Right renal pelvis (tissue), 4 donors: Measurements from ENCODE around the gene NDUFB11. TPM values are rescaled to one million over a fixed set of nuclear protein-coding genes. Genes with fewer than 3 reads are reported as not detected.

Source experiments
- DNase-seq, 4 donors: peaks; one replicate each; pipeline ENCODE4 v3.0.0-alpha.2; 2013; ENCODE audit warnings: low read depth in 4 of 4, low spot score in 3 of 4, missing footprints in 1 of 4
- polyA plus RNA-seq, 4 donors: library from polyadenylated mRNA; unstranded; fragments of 120-200 nt; gene quantifications; one replicate each; pipeline ENCODE4 v1.2.1, GENCODE V29; 2013; ENCODE audit not compliant: insufficient read length in 4 of 4

The NDUFB11 gene
- polyA plus RNA-seq, 4 donors = 98.4 to 117 (median 107) TPM

GRCh38 chrX:47175588-47175980 is 31.1 kb upstream of the NDUFB11 start:
- no peak for DNase-seq

- no peak for DNase-seq
Measured at GRCh38 chrX:47174846-47175587, 30.5 kb upstream of the NDUFB11 start.

- no peak for DNase-seq
Measured at GRCh38 chrX:47174376-47174775, 29.9 kb upstream of the NDUFB11 start.

GRCh38 chrX:47172971-47173792 is 28.7 kb upstream of the NDUFB11 start:
- DNase-seq = no peak

GRCh38 chrX:47172549-47172948 is 28.0 kb upstream of the NDUFB11 start:
- no peak for DNase-seq

- DNase-seq = no peak
Measured at GRCh38 chrX:47171996-47172395, 27.5 kb upstream of the NDUFB11 start.

- no peak for DNase-seq
Measured at GRCh38 chrX:47170861-47171692, 26.6 kb upstream of the NDUFB11 start.

- no peak for DNase-seq
Measured at GRCh38 chrX:47169726-47170515, 25.4 kb upstream of the NDUFB11 start.

- DNase-seq = no peak
Measured at GRCh38 chrX:47169273-47169672, 24.8 kb upstream of the NDUFB11 start.

GRCh38 chrX:47168495-47169073 is 24.1 kb upstream of the NDUFB11 start:
- no peak for DNase-seq

- DNase-seq = no peak
Measured at GRCh38 chrX:47166126-47166525, 21.6 kb upstream of the NDUFB11 start.

GRCh38 chrX:47164420-47164819 is 19.9 kb upstream of the NDUFB11 start:
- no peak for DNase-seq

GRCh38 chrX:47162927-47163583 is 18.6 kb upstream of the NDUFB11 start:
- no peak for DNase-seq

- no peak for DNase-seq
Measured at GRCh38 chrX:47160781-47161180, 16.3 kb upstream of the NDUFB11 start.

- no peak for DNase-seq
Measured at GRCh38 chrX:47158781-47159180, 14.3 kb upstream of the NDUFB11 start.

- no peak for DNase-seq
Measured at GRCh38 chrX:47158131-47158530, 13.6 kb upstream of the NDUFB11 start.

- DNase-seq = no peak
Measured at GRCh38 chrX:47156611-47157520, 12.4 kb upstream of the NDUFB11 start.

- DNase-seq = no peak
Measured at GRCh38 chrX:47151435-47151834, 6.9 kb upstream of the NDUFB11 start.
